NB4 (cell line): ENCODE data around the gene ADAM10.
"Not testable (repeated sequence)": the region's sequence is repeated elsewhere in the genome, so short reads cannot be mapped to it uniquely, and the experiment has no call there.

Source experiments
- DNase-seq: peaks from one replicate; pipeline ENCODE4 v3.0.0; 2010; ENCODE audit warnings: low read depth
- H3K4me3 ChIP-seq: one replicate; pipeline ENCODE4 v1.5.1; 2011; ENCODE audit warnings: mild to moderate bottlenecking, low read depth, low read length, moderate library complexity
- CTCF ChIP-seq: IDR thresholded peaks from one replicate; pipeline ENCODE4 v1.5.1; 2012; ENCODE audit warnings: low read depth, low read length
- MAX ChIP-seq: IDR thresholded peaks from 2 replicates; pipeline ENCODE4 v1.6.1; 2011; ENCODE audit warnings: low read depth, low read length
- MYC ChIP-seq: IDR thresholded peaks from 2 replicates; pipeline ENCODE4 v1.6.1; 2011; ENCODE audit warnings: low read depth, low read length
- POLR2A ChIP-seq: IDR thresholded peaks from 2 replicates; pipeline ENCODE4 v1.6.1; 2011; ENCODE audit warnings: mild to moderate bottlenecking; ENCODE audit not compliant: insufficient read length; ENCODE audit errors: extremely low read depth

Gene ADAM10

GRCh38 chr15:58771621-58772250 is 22.2 kb upstream of the ADAM10 start:
- peak; percentile 46 for DNase-seq
- no peak for TF ChIP-seq MAX
- no peak for TF ChIP-seq CTCF
- no peak for TF ChIP-seq POLR2A
- no peak for TF ChIP-seq MYC
- H3K4me3 ChIP-seq = peak overlapping the region; percentile 80

GRCh38 chr15:58770857-58771620 is 21.5 kb upstream of the ADAM10 start, which contains the start of gene MINDY2:
MINDY2 (plus strand) TSS chr15:58771302; CDS start chr15:58771396, 94 bp downstream.
- H3K4me3 ChIP-seq = peak within 1 kb of the TSS; percentile 80
- peak; percentile 99 for DNase-seq
- no peak for TF ChIP-seq CTCF
- TF ChIP-seq POLR2A = peak; percentile 84
- TF ChIP-seq MYC = peak; percentile 97
- TF ChIP-seq MAX = peak; percentile 99

- H3K4me3 ChIP-seq = peak overlapping the region; percentile 80
- no peak for TF ChIP-seq MYC
- TF ChIP-seq POLR2A = no peak
- no peak for TF ChIP-seq MAX
- TF ChIP-seq CTCF = no peak
- no peak for DNase-seq
These were observed 21.0 kb upstream of the ADAM10 start for GRCh38 chr15:58770519-58770856.

GRCh38 chr15:58768601-58769004 is 19.1 kb upstream of the ADAM10 start:
- DNase-seq, H3K4me3 ChIP-seq: not testable (repeated sequence)

- no peak for DNase-seq
- no peak for TF ChIP-seq CTCF
- no peak for TF ChIP-seq POLR2A
- TF ChIP-seq MYC = no peak
- no peak for TF ChIP-seq MAX
- no peak overlapping the region for H3K4me3 ChIP-seq
These were observed 16.8 kb upstream of the ADAM10 start for GRCh38 chr15:58766290-58766689.

- H3K4me3 ChIP-seq = no peak overlapping the region
- DNase-seq = no peak
- TF ChIP-seq MAX = no peak
- no peak for TF ChIP-seq MYC
- TF ChIP-seq CTCF = no peak
- TF ChIP-seq POLR2A = no peak
These were observed 15.0 kb upstream of the ADAM10 start for GRCh38 chr15:58764468-58764867.
